Measurements from ENCODE around the gene FGF14.

- TF ChIP-seq CTCF (IDR thresholded peaks at IDR 0.05; ENCODE audit: insufficient read depth, low read depth, low read length) (no peak), EZH2 (IDR thresholded peaks at IDR 0.05; ENCODE audit: insufficient read depth, low read length) (no peak)
Measured at GRCh38 chr13:101747039-101747438, 654.8 kb downstream of the FGF14 start.

Data from astrocyte (in vitro differentiated cells and primary cell).